T-cell (primary cell): ENCODE results near the gene PCDHGA8. TPM values are rescaled to one million over a fixed set of nuclear protein-coding genes. Genes with fewer than 3 reads are reported as not detected.

Experiments
- ATAC-seq, 4 experiments: fragments of 200-7000 bp in 3 of 4; fragments of 150-1000 bp in 1 of 4; cut with Tn5 transposase; replicated peaks in 1 of 4; 1 replicate in 3 of 4; 2 replicates in 1 of 4; pipeline ENCODE4 v1.10.0; 2021; ENCODE audit warnings: moderate library complexity in 3 of 4, mild to moderate bottlenecking in 2 of 4, moderate number of reproducible peaks in 1 of 4
- CTCF ChIA-PET, 2 donors: fragments of 300-600 bp; sonication (Branson Sonifier 250); formaldehyde crosslinking; loops; one replicate each; lab custom pipeline; 2022; ENCODE audit warnings: antibody characterized with exemption in 2 of 2; lab: Charles Lee
- POLR2A ChIA-PET, 2 donors: fragments of 300-600 bp; sonication (Branson Sonifier 250); formaldehyde crosslinking; loops; one replicate each; lab custom pipeline; 2022; ENCODE audit warnings: antibody characterized with exemption in 2 of 2; lab: Charles Lee
- DNase-seq, 35 experiments: peaks; one replicate each; pipeline versions ENCODE4 v3.0.0 to v3.0.0-alpha.2; 2013 to 2023
- H3K27ac ChIP-seq: one replicate; pipeline ENCODE4 v1.5.1; 2013; ENCODE audit warnings: low read length
- H3K27me3 ChIP-seq, 2 experiments: replicated peaks in 1 of 2; 1 replicate in 1 of 2; 2 replicates in 1 of 2; pipeline versions ENCODE4 v1.6.1 to v1.7.0; 2013; ENCODE audit warnings: low read length in 1 of 2, mixed read lengths in 1 of 2; ENCODE audit not compliant: control insufficient read depth in 2 of 2, insufficient read depth in 2 of 2; ENCODE audit errors: extremely low read depth in 1 of 2
- H3K36me3 ChIP-seq, 2 donors: 1 replicate in 1 of 2; 2 replicates in 1 of 2; pipeline versions ENCODE4 v1.6.1 to v1.7.0; 2013; ENCODE audit warnings: low read length in 1 of 2; ENCODE audit not compliant: control insufficient read depth in 2 of 2, insufficient read depth in 1 of 2; ENCODE audit errors: extremely low read depth in 1 of 2
- H3K4me1 ChIP-seq, 2 experiments: 1 replicate in 1 of 2; 2 replicates in 1 of 2; pipeline versions ENCODE4 v1.6.1 to v1.7.0; 2013; ENCODE audit warnings: low read length in 2 of 2, mixed read lengths in 1 of 2; ENCODE audit not compliant: insufficient read depth in 2 of 2, control insufficient read depth in 1 of 2; ENCODE audit errors: extremely low read depth in 1 of 2
- H3K4me3 ChIP-seq, 2 donors: 1 replicate in 1 of 2; 2 replicates in 1 of 2; pipeline versions ENCODE4 v1.5.1 to v1.7.0; 2013; ENCODE audit warnings: mild to moderate bottlenecking in 2 of 2, low read length in 1 of 2, moderate library complexity in 1 of 2; ENCODE audit not compliant: control insufficient read depth in 1 of 2; ENCODE audit errors: extremely low read depth in 1 of 2
- H3K9me3 ChIP-seq: 2 replicates; pipeline ENCODE4 v1.7.0; 2013
- H3K27ac Mint-ChIP-seq, 2 donors: one replicate each; pipeline ENCODE4 v1.8.0; 2020 to 2021; ENCODE audit warnings: mild to moderate bottlenecking in 2 of 2, mixed read lengths in 2 of 2
- H3K27me3 Mint-ChIP-seq, 2 donors: one replicate each; pipeline ENCODE4 v1.8.0; 2021 to 2022; ENCODE audit warnings: mixed read lengths in 2 of 2
- H3K36me3 Mint-ChIP-seq: one replicate; pipeline ENCODE4 v1.8.0; 2021; ENCODE audit warnings: mixed read lengths
- H3K4me1 Mint-ChIP-seq, 3 donors: one replicate each; pipeline ENCODE4 v1.8.0; 2020 to 2022; ENCODE audit warnings: mixed read lengths in 3 of 3, mild to moderate bottlenecking in 1 of 3
- H3K4me3 Mint-ChIP-seq, 3 donors: one replicate each; pipeline ENCODE4 v1.8.0; 2020 to 2022; ENCODE audit warnings: mild to moderate bottlenecking in 3 of 3, mixed read lengths in 3 of 3, moderate library complexity in 3 of 3
- H3K9me3 Mint-ChIP-seq, 3 donors: one replicate each; pipeline ENCODE4 v1.8.0; 2020 to 2022; ENCODE audit warnings: mixed read lengths in 3 of 3
- WGBS: methylation state at CpG from one replicate; pipeline ENCODE4 v1.1.5; 2013; ENCODE audit warnings: missing lambda C conversion rate; ENCODE audit not compliant: insufficient coverage; 5-methylcytosine and 5-hydroxymethylcytosine counted together
- total RNA-seq, 35 experiments: library from RNA in 6 of 35; stranded (reverse) in 6 of 35; fragments of 120-200 nt in 1 of 35; gene quantifications; one replicate each; pipeline versions ENCODE4 v1.2.1 to v1.2.4 and lab custom pipeline; 2013 to 2026

The PCDHGA8 gene
- total RNA-seq, 5 donors from 2014 or later (not counting 1 experiment from before 2014, with no cell fraction given): 0.05 to 0.13 (median 0.09) TPM; not detected in 2

- Mint-ChIP-seq H3K27ac (no peak overlapping the region), H3K36me3 (peaks cover 9% of the 10 kb centered on the region), H3K27me3 (peaks cover 67 to 81% of the 10 kb centered on the region in 2 donors), H3K9me3 (peaks cover 21 to 37% (median 34%) of the 10 kb centered on the region in 3 donors), H3K4me3 (no peak overlapping the region), H3K4me1 (peaks cover 0 to 2% (median 0%) of the 10 kb centered on the region in 3 donors)
- POLR2A ChIA-PET: interaction anchor here in 1 of 2 donors (1.0 kb wide), 2 partner anchors 12 to 26 kb away, joined by 3 to 5 read pairs; partner anchors contain the start of gene PCDHGA1
- H3K9me3 ChIP-seq: peaks cover 2% of the 10 kb centered on the region
- H3K4me1 ChIP-seq: peaks cover 0 to 4% of the 10 kb centered on the region in 2 experiments
- ATAC-seq (no peak), DNase-seq (no peak)
- H3K27me3 ChIP-seq: peaks cover 11 to 51% of the 10 kb centered on the region in 2 experiments
- CTCF ChIA-PET: no interaction called here
- no peak overlapping the region for H3K27ac ChIP-seq
- no peak overlapping the region for H3K4me3 ChIP-seq
- H3K36me3 ChIP-seq: no peaks in the 10 kb centered on the region
- 61% methylated on average over 4 of the region's 5 CpGs for WGBS
Observed at GRCh38 chr5:141356133-141356532, 36.3 kb upstream of the PCDHGA8 start.

GRCh38 chr5:141356950-141357349, 35.5 kb upstream of the PCDHGA8 start:
- H3K27ac Mint-ChIP-seq: no peak overlapping the region

GRCh38 chr5:141359790-141360426, 32.5 kb upstream of the PCDHGA8 start, which contains the start of gene PCDHGB2:
Gene PCDHGB2 (plus strand): TSS chr5:141359994. CDS start chr5:141360136, 142 bp downstream.
- Histone ChIP-seq H3K9me3 (peaks cover 8% of the 10 kb centered on the region), H3K4me1 (peaks cover 0 to 3% of the 10 kb centered on the region in 2 experiments), H3K4me3 (peak within 1 kb of the TSS; percentile 37 to 58), H3K27ac (no peak within 1 kb of the TSS), H3K27me3 (peaks cover 22 to 55% of the 10 kb centered on the region in 2 experiments), H3K36me3 (peaks cover 0 to 3% of the 10 kb centered on the region in 2 donors)
- Mint-ChIP-seq H3K27me3 (peaks cover 72 to 90% of the 10 kb centered on the region in 2 donors), H3K4me3 (peak within 1 kb of the TSS; percentile 50 to 79 (median 70)), H3K4me1 (peaks cover 0 to 2% (median 0%) of the 10 kb centered on the region in 3 donors), H3K36me3 (peaks cover 18% of the 10 kb centered on the region), H3K27ac (no peak within 1 kb of the TSS), H3K9me3 (peaks cover 28 to 51% (median 50%) of the 10 kb centered on the region in 3 donors)
- ATAC-seq (peak in 1 of 4 experiments; percentile 54), DNase-seq (peak in 1 of 35 experiments; percentile 55)
- ChIA-PET CTCF (interaction anchor here (0.6 to 1.1 kb wide), 2 partner anchors 204 kb away, joined by 4 to 8 read pairs; no protein-coding TSS in a partner anchor), POLR2A (no interaction called here)
- 21% methylated on average over 16 of the region's 24 CpGs for WGBS

More at GRCh38 chr5:141356950-141357349, 35.5 kb upstream of the PCDHGA8 start:
- Histone ChIP-seq H3K27me3 (peaks cover 11 to 49% of the 10 kb centered on the region in 2 experiments), H3K36me3 (no peaks in the 10 kb centered on the region), H3K27ac (no peak overlapping the region), H3K4me3 (no peak overlapping the region), H3K4me1 (peaks cover 0 to 4% of the 10 kb centered on the region in 2 experiments), H3K9me3 (peaks cover 2% of the 10 kb centered on the region)
- ChIA-PET POLR2A (no interaction called here), CTCF (interaction anchor here in 1 of 2 donors (0.7 kb wide), 1 partner anchor 18 kb away, joined by 3 read pairs; the partner anchor contains the start of gene PCDHGA2)
- WGBS: 52% methylated on average over 19 of the region's 19 CpGs
- no peak for ATAC-seq
- peaks cover 23 to 40% (median 37%) of the 10 kb centered on the region in 3 donors for H3K9me3 Mint-ChIP-seq
- H3K36me3 Mint-ChIP-seq: peaks cover 11% of the 10 kb centered on the region
- H3K4me1 Mint-ChIP-seq: peaks cover 0 to 2% (median 0%) of the 10 kb centered on the region in 3 donors
- peaks cover 67 to 82% of the 10 kb centered on the region in 2 donors for H3K27me3 Mint-ChIP-seq
- DNase-seq: no peak
- no peak overlapping the region for H3K4me3 Mint-ChIP-seq

DNA sequence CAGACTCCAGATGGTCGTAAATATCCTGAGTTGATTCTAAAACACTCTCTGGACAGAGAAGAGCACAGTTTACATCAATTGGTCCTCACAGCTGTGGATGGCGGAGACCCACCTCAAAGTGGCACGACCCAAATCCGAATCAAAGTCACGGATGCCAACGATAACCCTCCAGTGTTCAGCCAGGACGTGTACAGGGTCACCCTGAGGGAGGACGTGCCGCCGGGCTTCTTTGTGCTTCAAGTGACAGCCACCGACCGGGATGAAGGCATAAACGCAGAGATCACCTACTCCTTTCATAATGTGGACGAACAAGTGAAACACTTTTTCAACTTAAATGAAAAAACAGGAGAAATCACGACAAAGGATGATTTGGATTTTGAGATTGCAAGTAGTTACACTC, 31.7 kb upstream of the PCDHGA8 start:
- H3K4me3 Mint-ChIP-seq: no peak overlapping the region
- Histone ChIP-seq H3K27ac (no peak overlapping the region), H3K9me3 (peaks cover 8% of the 10 kb centered on the region), H3K4me1 (no peaks in the 10 kb centered on the region), H3K36me3 (peaks cover 0 to 4% of the 10 kb centered on the region in 2 donors), H3K4me3 (peak overlapping the region in 1 of 2 donors; percentile 58), H3K27me3 (peaks cover 29 to 54% of the 10 kb centered on the region in 2 experiments)
- no peak overlapping the region for H3K27ac Mint-ChIP-seq
- ATAC-seq: no peak
- H3K4me1 Mint-ChIP-seq: peaks cover 0 to 2% (median 0%) of the 10 kb centered on the region in 3 donors
- WGBS: 64% methylated on average over 11 of the region's 15 CpGs
- H3K9me3 Mint-ChIP-seq: peaks cover 28 to 55% (median 54%) of the 10 kb centered on the region in 3 donors
- peaks cover 20% of the 10 kb centered on the region for H3K36me3 Mint-ChIP-seq
- H3K27me3 Mint-ChIP-seq: peaks cover 74 to 91% of the 10 kb centered on the region in 2 donors
- no peak for DNase-seq
- POLR2A ChIA-PET: no interaction called here
- CTCF ChIA-PET: interaction anchor here in 1 of 2 donors (1.1 kb wide), 1 partner anchor 203 kb away, joined by 8 read pairs; no protein-coding TSS in a partner anchor

DNA sequence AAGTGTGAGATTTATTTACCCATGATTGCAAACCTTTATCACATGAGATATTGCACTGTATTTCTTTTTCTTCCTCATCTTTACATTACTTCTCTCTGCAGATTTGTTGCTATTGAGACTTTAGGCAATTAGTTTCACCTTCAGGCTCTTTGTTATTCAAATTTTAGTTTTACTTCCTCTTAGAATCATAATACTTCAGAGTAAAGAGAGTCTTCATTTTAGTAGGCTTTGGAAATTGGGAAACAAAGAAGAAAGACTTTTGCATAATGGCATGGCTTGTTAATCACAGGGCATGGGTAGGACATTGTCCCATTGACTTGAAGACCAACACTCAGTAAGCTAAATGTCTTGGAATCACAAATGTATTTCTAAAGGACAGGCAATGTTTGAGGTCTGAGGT, 29.7 kb upstream of the PCDHGA8 start:
- no peak for DNase-seq
- Mint-ChIP-seq H3K9me3 (peaks cover 23 to 48% (median 47%) of the 10 kb centered on the region in 3 donors), H3K36me3 (peaks cover 20% of the 10 kb centered on the region), H3K27me3 (peaks cover 74 to 85% of the 10 kb centered on the region in 2 donors), H3K27ac (no peak overlapping the region), H3K4me1 (peaks cover 0 to 2% (median 0%) of the 10 kb centered on the region in 3 donors), H3K4me3 (peak overlapping the region in 1 of 3 donors; percentile 7)
- ATAC-seq: no peak
- H3K4me3 ChIP-seq: no peak overlapping the region
- POLR2A ChIA-PET: no interaction called here
- no peaks in the 10 kb centered on the region for H3K4me1 ChIP-seq
- CTCF ChIA-PET: no interaction called here
- H3K9me3 ChIP-seq: peaks cover 11% of the 10 kb centered on the region
- H3K27ac ChIP-seq: no peak overlapping the region
- peaks cover 36 to 52% of the 10 kb centered on the region in 2 experiments for H3K27me3 ChIP-seq
- H3K36me3 ChIP-seq: peaks cover 0 to 4% of the 10 kb centered on the region in 2 donors

DNA sequence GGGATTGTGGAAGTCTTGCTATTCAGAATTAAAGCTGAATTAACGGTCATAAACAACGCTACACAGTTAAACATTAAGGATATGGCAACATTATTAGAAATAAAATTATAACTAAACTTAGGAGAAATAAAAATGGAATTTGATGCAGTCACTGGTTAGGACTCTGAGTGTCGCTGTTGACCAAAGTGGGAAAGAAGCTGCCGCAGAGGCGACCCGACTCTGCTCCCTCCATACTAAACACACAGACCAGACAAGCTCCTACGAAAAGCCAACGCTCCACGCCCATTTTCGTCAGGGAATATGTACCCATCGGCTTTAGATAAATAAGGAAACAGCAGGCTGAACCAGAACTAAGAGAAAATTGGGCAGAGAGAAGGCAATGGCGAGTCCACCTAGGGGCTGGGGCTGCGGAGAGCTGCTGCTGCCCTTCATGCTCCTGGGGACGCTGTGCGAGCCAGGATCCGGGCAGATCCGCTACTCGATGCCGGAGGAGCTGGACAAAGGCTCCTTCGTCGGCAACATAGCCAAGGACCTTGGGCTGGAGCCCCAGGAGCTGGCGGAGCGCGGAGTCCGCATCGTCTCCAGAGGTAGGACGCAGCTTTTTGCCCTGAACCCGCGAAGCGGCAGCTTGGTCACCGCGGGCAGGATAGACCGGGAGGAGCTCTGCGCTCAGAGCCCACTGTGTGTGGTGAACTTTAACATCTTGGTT, 28.3 kb upstream of the PCDHGA8 start, which contains the start of gene PCDHGA5:
Gene PCDHGA5, plus strand, starts transcription at position 211 of the 709 bp plus-strand sequence. Its CDS starts 169 bp downstream, at position 380.
- peaks cover 19 to 44% (median 41%) of the 10 kb centered on the region in 3 donors for H3K9me3 Mint-ChIP-seq

More for the DNA sequence above, 28.3 kb upstream of the PCDHGA8 start, which contains the start of gene PCDHGA5:
- Mint-ChIP-seq H3K4me1 (peaks cover 0 to 2% (median 0%) of the 10 kb centered on the region in 3 donors), H3K27me3 (peaks cover 66 to 84% of the 10 kb centered on the region in 2 donors), H3K36me3 (peaks cover 20% of the 10 kb centered on the region), H3K27ac (no peak within 1 kb of the TSS), H3K4me3 (peak within 1 kb of the TSS in 1 of 3 donors; percentile 11)
- POLR2A ChIA-PET: no interaction called here
- peaks cover 39 to 48% of the 10 kb centered on the region in 2 experiments for H3K27me3 ChIP-seq
- H3K4me1 ChIP-seq: no peaks in the 10 kb centered on the region
- H3K36me3 ChIP-seq: peaks cover 0 to 4% of the 10 kb centered on the region in 2 donors
- H3K9me3 ChIP-seq: peaks cover 11% of the 10 kb centered on the region
- WGBS: 36% methylated on average over 27 of the region's 34 CpGs
- DNase-seq (no peak), ATAC-seq (no peak)
- no peak within 1 kb of the TSS for H3K27ac ChIP-seq
- H3K4me3 ChIP-seq: peak within 1 kb of the TSS in 1 of 2 donors; percentile 44
- CTCF ChIA-PET: no interaction called here
